Tibial nerve (tissue), 3 donors: ENCODE data around the gene PCBP1.

Experiments
- POLR2A ChIP-seq, 2 donors: fragments of 450-650 bp; IDR thresholded peaks; one replicate each; pipeline ENCODE4 v1.6.1; 2017; ENCODE audit warnings: antibody characterized with exemption in 2 of 2, mild to moderate bottlenecking in 2 of 2, moderate library complexity in 2 of 2
- TF ChIP-seq, protein P1 (sequence below), 5 experiments: fragments of 200-600 bp in 3 of 5; fragments of 450-650 bp in 2 of 5; sonication (generic) in 3 of 5; IDR thresholded peaks; one replicate each; pipeline ENCODE4 v1.5.1; 2016 to 2019; ENCODE audit warnings: antibody characterized with exemption in 5 of 5, mild to moderate bottlenecking in 3 of 5, moderate library complexity in 2 of 5

DNA sequence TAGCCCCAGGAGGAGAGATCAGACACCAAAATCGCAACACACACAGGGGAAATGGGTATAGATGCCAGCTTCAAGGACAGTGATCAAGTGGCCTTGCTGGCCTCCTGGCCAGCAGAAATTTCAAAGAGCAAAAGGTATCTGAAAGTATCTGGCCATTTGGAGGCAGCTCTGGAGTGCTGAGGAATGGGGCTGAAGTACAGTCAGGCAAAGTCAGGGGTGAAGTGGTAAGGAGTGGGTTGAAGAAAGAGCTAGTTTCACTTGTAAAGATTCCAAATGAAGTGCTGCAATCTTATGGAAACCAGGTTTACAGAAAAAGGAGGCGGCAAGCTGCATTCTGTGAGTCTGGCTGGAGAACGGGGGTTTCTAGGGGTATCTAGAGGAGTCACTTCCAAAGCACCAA, 19.2 kb upstream of the PCBP1 start:
- TF ChIP-seq, protein P1, sequence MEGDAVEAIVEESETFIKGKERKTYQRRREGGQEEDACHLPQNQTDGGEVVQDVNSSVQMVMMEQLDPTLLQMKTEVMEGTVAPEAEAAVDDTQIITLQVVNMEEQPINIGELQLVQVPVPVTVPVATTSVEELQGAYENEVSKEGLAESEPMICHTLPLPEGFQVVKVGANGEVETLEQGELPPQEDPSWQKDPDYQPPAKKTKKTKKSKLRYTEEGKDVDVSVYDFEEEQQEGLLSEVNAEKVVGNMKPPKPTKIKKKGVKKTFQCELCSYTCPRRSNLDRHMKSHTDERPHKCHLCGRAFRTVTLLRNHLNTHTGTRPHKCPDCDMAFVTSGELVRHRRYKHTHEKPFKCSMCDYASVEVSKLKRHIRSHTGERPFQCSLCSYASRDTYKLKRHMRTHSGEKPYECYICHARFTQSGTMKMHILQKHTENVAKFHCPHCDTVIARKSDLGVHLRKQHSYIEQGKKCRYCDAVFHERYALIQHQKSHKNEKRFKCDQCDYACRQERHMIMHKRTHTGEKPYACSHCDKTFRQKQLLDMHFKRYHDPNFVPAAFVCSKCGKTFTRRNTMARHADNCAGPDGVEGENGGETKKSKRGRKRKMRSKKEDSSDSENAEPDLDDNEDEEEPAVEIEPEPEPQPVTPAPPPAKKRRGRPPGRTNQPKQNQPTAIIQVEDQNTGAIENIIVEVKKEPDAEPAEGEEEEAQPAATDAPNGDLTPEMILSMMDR (IDR thresholded peaks at IDR 0.05) = no peak
- no peak for TF ChIP-seq POLR2A (IDR thresholded peaks at IDR 0.05)
